ENCODE measurements around the gene PHF21A. TPM values are rescaled to one million over a fixed set of nuclear protein-coding genes. Genes with fewer than 3 reads are reported as not detected.

Gene PHF21A
- 10 to 100 TPM; 27.6 to 35.5 TPM for total RNA-seq

- TF ChIP-seq CTCF (IDR thresholded peaks at IDR 0.05), result no peak
- Histone ChIP-seq H3K36me3 (no peaks in the 10 kb centered on the region), H3K9me3 (no peaks in the 10 kb centered on the region), H3K27me3 (no peaks in the 10 kb centered on the region), H3K4me3 (peak within 1 kb of the TSS; percentile 80 to 81), H3K4me1 (peaks cover 0 to 32% of the 10 kb centered on the region in 2 donors), H3K27ac (peak within 1 kb of the TSS; percentile 96 to 97)
- DNase-seq (ENCODE audit: low spot score), result peak; percentile 83
Observed at GRCh38 chr11:46121301-46121723, at the start of gene PHF21A. Gene PHF21A (minus strand): TSS chr11:46121454. CDS start chr11:46084219, 37,235 bp downstream.

- Histone ChIP-seq H3K9me3 (no peaks in the 10 kb centered on the region), H3K4me3 (no peak overlapping the region), H3K27ac (no peak overlapping the region), H3K4me1 (no peaks in the 10 kb centered on the region), H3K36me3 (no peaks in the 10 kb centered on the region), H3K27me3 (no peaks in the 10 kb centered on the region)
- no peak for TF ChIP-seq CTCF (IDR thresholded peaks at IDR 0.05)
- DNase-seq (ENCODE audit: low spot score), result no peak
Observed at GRCh38 chr11:46170797-46171196, 49.5 kb upstream of the PHF21A start.

- no peak for DNase-seq (ENCODE audit: low spot score)
- Histone ChIP-seq H3K27me3 (peaks cover 0 to 3% of the 10 kb centered on the region in 2 donors), H3K4me1 (no peaks in the 10 kb centered on the region), H3K4me3 (no peak overlapping the region), H3K27ac (no peak overlapping the region), H3K36me3 (no peaks in the 10 kb centered on the region), H3K9me3 (no peaks in the 10 kb centered on the region)
- no peak for TF ChIP-seq CTCF (IDR thresholded peaks at IDR 0.05)
Observed at GRCh38 chr11:46162700-46163099, 41.4 kb upstream of the PHF21A start.

- H3K4me3 ChIP-seq, result no peak overlapping the region
- no peaks in the 10 kb centered on the region for H3K4me1 ChIP-seq
- no peak for TF ChIP-seq CTCF (IDR thresholded peaks at IDR 0.05)
- no peaks in the 10 kb centered on the region for H3K36me3 ChIP-seq
- no peaks in the 10 kb centered on the region for H3K9me3 ChIP-seq
- peaks cover 0 to 3% of the 10 kb centered on the region in 2 donors for H3K27me3 ChIP-seq
- no peak for DNase-seq (ENCODE audit: low spot score)
- H3K27ac ChIP-seq, result no peak overlapping the region
Observed at GRCh38 chr11:46161201-46161600, 39.9 kb upstream of the PHF21A start.

GRCh38 chr11:46160100-46160499 is 38.8 kb upstream of the PHF21A start:
- no peak for DNase-seq (ENCODE audit: low spot score)
- TF ChIP-seq CTCF (IDR thresholded peaks at IDR 0.05), result no peak
- no peaks in the 10 kb centered on the region for H3K9me3 ChIP-seq
- H3K4me3 ChIP-seq, result no peak overlapping the region
- no peaks in the 10 kb centered on the region for H3K4me1 ChIP-seq
- H3K27ac ChIP-seq, result no peak overlapping the region
- no peaks in the 10 kb centered on the region for H3K36me3 ChIP-seq
- H3K27me3 ChIP-seq, result peaks cover 0 to 3% of the 10 kb centered on the region in 2 donors

- Histone ChIP-seq H3K4me3 (no peak overlapping the region), H3K9me3 (no peaks in the 10 kb centered on the region), H3K27ac (no peak overlapping the region), H3K27me3 (peaks cover 0 to 3% of the 10 kb centered on the region in 2 donors), H3K4me1 (no peaks in the 10 kb centered on the region), H3K36me3 (no peaks in the 10 kb centered on the region)
- no peak for TF ChIP-seq CTCF (IDR thresholded peaks at IDR 0.05)
- DNase-seq (ENCODE audit: low spot score), result no peak
Observed at GRCh38 chr11:46159680-46160079, 38.4 kb upstream of the PHF21A start.

Measured in right atrium auricular region (tissue), 2 donors.